Gastroesophageal sphincter (tissue), 4 donors: Measurements from ENCODE around the gene NDRG2. TPM values are rescaled to one million over a fixed set of nuclear protein-coding genes. Genes with fewer than 3 reads are reported as not detected.

Source experiments
- ATAC-seq: fragments of 150-250 bp; one replicate; pipeline ENCODE4 v1.9.1; 2016; ENCODE audit warnings: mild to moderate bottlenecking, moderate library complexity
- H3K27ac ChIP-seq, 4 donors: fragments of 200-600 bp; sonication (generic) in 3 of 4; 1 replicate in 3 of 4; 2 replicates in 1 of 4; pipeline ENCODE4 v1.5.1; 2016 to 2019
- H3K27me3 ChIP-seq: fragments of 200-600 bp; sonication (generic); one replicate; pipeline ENCODE4 v1.5.1; 2019
- H3K36me3 ChIP-seq, 2 donors: fragments of 200-600 bp; sonication (generic); one replicate each; pipeline ENCODE4 v1.5.1; 2019; ENCODE audit warnings: control low read depth in 1 of 2
- H3K4me1 ChIP-seq, 3 donors: fragments of 200-600 bp; sonication (generic); 1 replicate in 2 of 3; 2 replicates in 1 of 3; pipeline ENCODE4 v1.5.1; 2016 to 2019; ENCODE audit warnings: control low read depth in 2 of 3
- H3K4me3 ChIP-seq, 2 donors: fragments of 200-600 bp; sonication (generic); one replicate each; pipeline ENCODE4 v1.5.1; 2019; ENCODE audit warnings: mild to moderate bottlenecking in 1 of 2, moderate library complexity in 1 of 2
- H3K9me3 ChIP-seq, 3 donors: fragments of 200-600 bp; sonication (generic); one replicate each; pipeline ENCODE4 v1.5.1; 2017 to 2019; ENCODE audit warnings: control low read depth in 2 of 3
- CTCF ChIP-seq, 4 experiments: fragments of 200-600 bp in 2 of 4; fragments of 450-650 bp in 2 of 4; sonication (generic) in 1 of 4; IDR thresholded peaks; one replicate each; pipeline ENCODE4 v1.5.1; 2017 to 2019; ENCODE audit warnings: antibody characterized with exemption in 4 of 4, mild to moderate bottlenecking in 2 of 4, moderate library complexity in 2 of 4
- EP300 ChIP-seq: sonication (generic); formaldehyde crosslinking; IDR thresholded peaks from one replicate; pipeline ENCODE4 v1.6.1; 2017; ENCODE audit warnings: antibody characterized with exemption, mild to moderate bottlenecking
- POLR2A ChIP-seq, 2 donors: fragments of 450-650 bp; IDR thresholded peaks; one replicate each; pipeline ENCODE4 v1.6.1; 2017; ENCODE audit warnings: antibody characterized with exemption in 2 of 2, mild to moderate bottlenecking in 2 of 2, moderate library complexity in 1 of 2
- POLR2AphosphoS5 ChIP-seq: sonication (generic); formaldehyde crosslinking; IDR thresholded peaks from one replicate; pipeline ENCODE4 v1.6.1; 2017; ENCODE audit warnings: antibody characterized with exemption
- WGBS, 2 donors: methylation state at CpG; one replicate each; pipeline ENCODE4 v1.1.5; 2018; ENCODE audit warnings: low coverage in 1 of 2; 5-methylcytosine and 5-hydroxymethylcytosine counted together
- total RNA-seq, 4 donors: library from RNA; depleted of rRNA; stranded (reverse); fragments of >200 nt; gene quantifications; one replicate each; pipeline ENCODE4 v1.1.0, GENCODE V29; 2016

Gene NDRG2
- total RNA-seq, 4 donors from 2014 or later: 155 to 259 (median 187) TPM

DNA sequence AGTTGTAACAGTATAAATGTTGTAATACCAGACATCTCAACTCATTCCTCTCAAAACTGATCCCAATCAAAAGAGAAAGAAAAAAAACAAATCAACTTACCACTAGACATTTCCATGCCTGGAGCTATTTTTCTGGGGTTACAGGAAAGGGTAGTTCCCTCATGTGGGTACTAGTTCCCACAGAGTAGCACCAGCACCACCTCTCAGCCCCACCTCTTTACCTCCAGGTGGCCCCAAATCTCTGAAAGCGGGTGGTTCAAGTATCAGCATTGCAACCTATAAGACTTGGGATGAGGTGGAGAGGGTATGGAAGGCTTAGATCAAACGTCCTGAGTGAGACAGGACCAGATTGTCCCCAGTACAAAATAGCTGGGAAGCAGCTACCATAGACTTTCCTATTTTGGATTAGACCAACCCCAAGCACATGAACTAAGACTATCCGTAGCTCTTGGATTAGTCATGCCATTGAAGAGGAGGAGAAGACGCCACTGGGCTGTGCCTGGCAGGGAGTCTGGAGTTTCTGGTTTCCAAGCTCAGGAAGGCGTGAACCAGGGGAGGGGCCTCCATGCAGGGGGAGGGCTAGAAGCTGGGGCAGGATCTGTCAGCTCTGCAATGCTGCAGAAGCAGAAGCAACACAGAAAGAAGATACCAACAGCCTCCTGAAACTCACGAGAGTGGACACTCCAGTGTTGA, 26.0 kb downstream of the NDRG2 start, which contains the start of gene SLC39A2:
Gene SLC39A2, plus strand, starts transcription at position 620 of the 693 bp plus-strand sequence. CDS start 154 bp downstream, outside the sequence.
- 27 to 28% methylated on average over 4 to 6 of the region's 6 CpGs for WGBS, 2 donors
- no peak within 1 kb of the TSS for H3K27ac ChIP-seq
- ATAC-seq: peak; percentile 85
- TF ChIP-seq POLR2A (IDR thresholded peaks at IDR 0.05): no peak
- no peak for TF ChIP-seq CTCF (IDR thresholded peaks at IDR 0.05)
- no peak for TF ChIP-seq EP300
- no peak for TF ChIP-seq POLR2AphosphoS5
- peaks cover 8 to 40% of the 10 kb centered on the region in 2 donors for H3K36me3 ChIP-seq
- H3K4me1 ChIP-seq: no peaks in the 10 kb centered on the region
- no peaks in the 10 kb centered on the region for H3K9me3 ChIP-seq
- no peaks in the 10 kb centered on the region for H3K27me3 ChIP-seq
- H3K4me3 ChIP-seq: no peak within 1 kb of the TSS

- Histone ChIP-seq H3K36me3 (peaks cover 8 to 46% of the 10 kb centered on the region in 2 donors), H3K27ac (no peak overlapping the region)
These were observed 26.7 kb downstream of the NDRG2 start for GRCh38 chr14:20998139-20998538.

DNA sequence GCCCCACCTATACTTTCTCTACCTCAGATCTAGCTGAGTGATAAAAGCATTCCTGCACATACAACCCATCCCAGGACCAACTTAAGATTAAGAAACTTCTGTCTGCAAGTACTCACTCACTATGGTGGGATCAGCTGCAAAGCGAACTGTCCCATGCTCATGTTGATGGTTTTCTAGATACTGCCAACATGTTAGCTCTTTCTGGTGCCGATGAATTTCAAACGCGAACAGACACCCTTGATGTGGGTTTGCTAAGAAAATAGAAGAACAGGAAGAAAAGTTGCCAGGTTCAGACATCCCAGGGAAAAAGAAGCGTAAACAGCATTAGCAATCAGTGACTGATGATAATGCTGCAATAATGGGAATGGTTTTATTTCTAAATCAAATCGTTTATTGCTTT, 27.3 kb downstream of the NDRG2 start:
- Histone ChIP-seq H3K27me3 (no peaks in the 10 kb centered on the region), H3K4me3 (no peak overlapping the region), H3K4me1 (peaks cover 0 to under 1% (median 0%) of the 10 kb centered on the region in 3 donors), H3K36me3 (peaks cover 8 to 52% of the 10 kb centered on the region in 2 donors), H3K27ac (no peak overlapping the region), H3K9me3 (no peaks in the 10 kb centered on the region)
- no peak for ATAC-seq
- no peak for TF ChIP-seq CTCF (IDR thresholded peaks at IDR 0.05)
- no peak for TF ChIP-seq POLR2AphosphoS5
- no peak for TF ChIP-seq EP300
- TF ChIP-seq POLR2A (IDR thresholded peaks at IDR 0.05): no peak
- 65 to 79% methylated on average over 6 of the region's 6 CpGs for WGBS, 2 donors

More at GRCh38 chr14:20998139-20998538, 26.7 kb downstream of the NDRG2 start:
- no peak for ATAC-seq
- TF ChIP-seq POLR2AphosphoS5 (no peak), CTCF (IDR thresholded peaks at IDR 0.05) (no peak), EP300 (no peak), POLR2A (IDR thresholded peaks at IDR 0.05) (no peak)
- H3K27me3 ChIP-seq: no peaks in the 10 kb centered on the region
- H3K4me3 ChIP-seq: no peak overlapping the region
- no peaks in the 10 kb centered on the region for H3K9me3 ChIP-seq
- no peaks in the 10 kb centered on the region for H3K4me1 ChIP-seq
- 54 to 80% methylated on average over 1 to 3 of the region's 3 CpGs for WGBS, 2 donors

GRCh38 chr14:20997115-20997514, 27.7 kb downstream of the NDRG2 start:
- Histone ChIP-seq H3K4me1 (peaks cover 0 to 5% (median 0%) of the 10 kb centered on the region in 3 donors), H3K9me3 (no peaks in the 10 kb centered on the region), H3K27me3 (no peaks in the 10 kb centered on the region), H3K4me3 (no peak overlapping the region), H3K27ac (no peak overlapping the region), H3K36me3 (peaks cover 8 to 57% of the 10 kb centered on the region in 2 donors)
- no peak for ATAC-seq
- no peak for TF ChIP-seq POLR2A (IDR thresholded peaks at IDR 0.05)
- TF ChIP-seq CTCF (IDR thresholded peaks at IDR 0.05): no peak
- no peak for TF ChIP-seq POLR2AphosphoS5
- no peak for TF ChIP-seq EP300
- whole genome bisulfite sequencing, 2 donors: 44 to 45% methylated on average over 4 of the region's 4 CpGs

GRCh38 chr14:20996521-20996920, 28.3 kb downstream of the NDRG2 start:
- H3K4me1 ChIP-seq: peaks cover 0 to 11% (median 0%) of the 10 kb centered on the region in 3 donors
- no peak for ATAC-seq
- H3K27ac ChIP-seq: no peak overlapping the region
- H3K36me3 ChIP-seq: peaks cover 8 to 61% of the 10 kb centered on the region in 2 donors
- no peak overlapping the region for H3K4me3 ChIP-seq
- TF ChIP-seq EP300 (no peak), CTCF (IDR thresholded peaks at IDR 0.05) (no peak), POLR2AphosphoS5 (no peak), POLR2A (IDR thresholded peaks at IDR 0.05) (no peak)
- 77 to 83% methylated on average over 7 to 10 of the region's 14 CpGs for WGBS, 2 donors
- H3K27me3 ChIP-seq: no peaks in the 10 kb centered on the region
- H3K9me3 ChIP-seq: no peaks in the 10 kb centered on the region
